Measurements from ENCODE around the gene LMAN1L. TPM values are rescaled to one million over a fixed set of nuclear protein-coding genes. Genes with fewer than 3 reads are reported as not detected.

Gene LMAN1L
- not detected in 5 replicates for total RNA-seq (2022; extraction: Qiagen RNA extraction; ENCODE audit: low read depth)

DNA sequence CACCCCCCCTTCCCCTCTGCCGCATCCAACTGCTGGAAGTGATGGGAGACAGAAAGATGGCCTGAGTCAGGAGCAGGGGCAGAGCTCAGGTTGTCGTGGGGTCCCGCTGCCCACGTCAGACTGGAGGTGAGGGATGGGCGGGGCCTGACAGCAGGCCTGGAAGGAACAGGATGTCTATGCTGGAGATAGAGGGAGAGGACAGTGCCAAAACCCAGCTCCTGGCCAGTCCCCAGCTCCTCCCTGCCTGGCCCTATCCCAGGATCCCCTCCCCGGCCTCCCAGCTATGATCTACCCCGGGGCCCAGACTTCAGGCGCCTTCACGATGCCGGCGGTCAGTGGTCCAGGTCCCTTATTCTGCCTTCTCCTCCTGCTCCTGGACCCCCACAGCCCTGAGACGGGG, at the start of gene LMAN1L:
Gene LMAN1L (plus strand): TSS at position 303 of the 400 bp plus-strand sequence. CDS start 20 bp downstream, at position 323.

DNA sequence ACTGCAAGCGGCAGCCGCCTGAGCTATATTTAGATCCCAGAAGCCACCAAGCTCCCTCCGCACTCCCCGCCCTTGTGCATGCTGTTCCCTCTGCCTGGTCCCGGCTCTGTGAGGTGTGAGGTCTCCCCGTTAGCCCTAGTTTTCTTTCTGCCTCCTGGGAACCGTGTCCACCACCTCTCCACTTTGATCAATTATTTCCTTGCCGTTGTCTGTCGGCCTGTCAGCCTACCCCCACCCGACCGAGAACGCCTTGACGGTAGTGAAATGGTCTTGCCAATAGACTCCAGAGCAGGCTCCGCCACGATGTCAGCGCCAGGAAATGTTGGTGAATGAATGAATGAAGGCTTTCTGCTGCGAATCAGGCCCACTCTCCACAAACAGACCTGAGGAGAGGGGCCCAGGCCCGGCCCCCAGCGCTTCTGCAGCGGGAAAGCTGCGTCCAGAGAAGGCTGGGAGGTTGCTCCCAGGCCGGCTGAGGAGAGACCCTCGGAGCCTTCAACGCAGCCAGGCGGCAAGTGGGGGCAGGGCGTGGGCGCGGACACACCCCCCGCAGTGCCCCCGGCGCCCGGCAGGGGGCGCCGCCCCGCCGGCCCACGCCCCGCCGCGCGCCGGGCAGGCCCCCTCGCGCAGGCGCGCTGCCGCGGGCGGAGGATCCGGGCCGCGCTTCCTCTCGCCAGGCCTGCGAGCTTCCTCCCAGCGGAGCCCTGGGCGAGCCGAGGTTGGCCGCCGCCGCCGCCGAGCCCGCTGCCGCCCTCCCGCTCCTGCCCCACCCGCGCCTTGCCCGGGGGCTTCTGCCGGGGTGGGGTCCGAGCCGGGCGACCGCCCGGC, 31.0 kb upstream of the LMAN1L start, which contains the start of gene CSK:
Gene CSK (plus strand): TSS at position 650 of the 828 bp plus-strand sequence. CDS start 16,218 bp downstream, outside the sequence.

DNA sequence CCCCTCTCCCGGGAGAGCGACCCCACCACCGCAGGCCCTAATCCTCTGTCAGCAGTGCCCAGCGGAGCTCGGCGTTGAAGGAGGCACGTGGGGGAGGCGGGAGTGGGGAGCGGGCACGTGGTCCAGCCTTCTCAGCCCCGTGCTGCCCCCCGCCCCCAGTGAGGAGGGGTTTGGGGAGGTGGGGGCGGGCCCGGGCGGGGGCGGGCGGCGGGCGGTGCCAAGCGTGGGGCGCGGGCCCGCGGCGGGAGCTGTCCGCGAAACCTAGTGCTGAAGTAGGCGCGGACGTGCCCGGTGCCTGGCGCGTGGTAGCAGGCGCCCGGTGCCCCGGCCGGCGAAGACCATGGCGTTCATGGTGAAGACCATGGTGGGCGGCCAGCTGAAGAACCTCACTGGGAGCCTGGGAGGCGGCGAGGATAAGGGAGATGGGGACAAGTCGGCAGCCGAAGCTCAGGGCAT, 13.8 kb downstream of the LMAN1L start, which contains the start of gene CPLX3:
Gene CPLX3 (plus strand): TSS at position 264 of the 456 bp plus-strand sequence. CDS start 77 bp downstream, at position 341.

DNA sequence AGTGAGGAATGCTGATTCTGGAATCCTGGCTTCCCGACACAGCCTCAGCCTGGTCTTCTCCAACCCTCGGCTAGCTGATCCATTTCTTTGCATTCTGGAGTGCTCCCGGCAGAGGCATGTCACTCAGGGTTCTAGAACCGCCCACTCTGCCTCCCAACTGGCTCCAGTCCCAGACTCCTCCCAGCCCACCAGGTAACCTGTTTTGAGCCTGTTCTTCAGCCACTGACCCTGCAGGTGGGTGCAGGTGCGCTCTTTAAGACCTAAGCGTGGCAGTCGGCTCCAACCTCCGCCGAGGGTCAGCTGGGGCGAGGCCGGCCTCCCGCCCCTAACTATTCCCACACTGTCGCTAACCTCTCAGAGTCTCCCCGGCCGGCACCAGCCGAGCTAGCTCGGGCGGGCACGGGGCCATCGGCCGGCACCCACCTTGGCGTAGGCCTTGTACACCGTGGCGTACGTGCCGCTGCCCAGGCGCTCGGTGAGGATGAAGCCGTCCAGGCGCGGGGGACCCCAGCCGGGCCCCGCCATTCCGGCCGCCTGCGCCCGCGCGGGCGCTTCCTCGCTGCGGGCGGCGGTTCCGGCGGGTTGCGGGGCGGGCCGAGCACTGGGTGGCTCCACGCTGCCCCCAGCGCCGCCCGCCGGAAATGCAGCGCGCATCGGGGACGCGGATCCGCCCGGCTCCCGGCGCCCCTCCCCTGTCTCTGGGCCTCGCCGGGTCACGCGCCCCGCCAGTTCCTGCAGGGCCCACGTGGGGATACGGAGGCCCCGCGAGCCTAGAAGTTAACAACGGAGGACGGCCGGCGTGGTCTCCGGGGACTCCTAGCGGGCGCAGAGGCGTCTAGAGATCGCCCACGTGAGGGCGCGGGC, 30.2 kb downstream of the LMAN1L start, which contains the start of gene ULK3:
Gene ULK3 (minus strand): TSS at position 576 of the 864 bp plus-strand sequence. CDS start 51 bp downstream, at position 525.

DNA sequence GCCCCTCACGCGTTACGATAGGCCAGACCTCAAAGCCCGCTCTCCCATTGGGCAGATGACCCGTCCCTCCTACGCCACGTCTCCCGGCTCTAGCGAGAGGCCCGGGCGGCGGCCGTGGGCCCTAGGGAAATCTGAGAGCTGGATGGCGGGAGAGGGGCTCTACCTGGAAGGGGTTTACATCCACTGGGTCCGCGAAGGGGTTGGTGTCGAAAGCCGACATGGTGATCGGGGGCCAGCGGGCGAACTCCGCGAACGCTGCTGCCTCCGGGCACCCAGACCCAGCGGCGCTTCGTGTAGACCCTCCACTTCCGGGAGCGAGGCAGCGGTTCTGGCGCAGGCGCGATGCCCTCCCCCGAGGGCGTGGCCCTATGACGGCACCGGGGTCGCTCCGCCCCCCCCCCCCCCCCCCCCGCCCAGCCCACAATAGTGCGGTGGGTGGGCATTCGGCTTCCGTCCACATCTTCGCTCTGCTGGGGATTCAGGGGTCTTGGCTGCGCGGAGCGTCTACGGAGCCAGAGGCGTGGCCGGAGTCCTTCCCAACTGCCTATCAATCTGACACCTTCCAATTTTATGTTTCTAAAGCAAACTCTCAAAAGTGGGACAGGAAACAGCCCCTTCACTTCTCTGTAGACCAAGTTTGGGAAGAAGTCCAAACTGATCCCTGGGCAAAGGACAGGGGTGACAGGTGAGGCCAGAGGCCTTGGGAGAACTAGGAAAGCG, 60.6 kb downstream of the LMAN1L start, which contains the start of gene SCAMP2:
Gene SCAMP2 (minus strand): TSS at position 330 of the 720 bp plus-strand sequence. CDS start 110 bp downstream, at position 220.

Other genes with a start within 250 kb of the LMAN1L start
- 35.2 to 40.6 TPM (median 36.7 TPM) in 5 replicates for gene CLK3, start 197.0 kb upstream of the LMAN1L start, total RNA-seq (2022; extraction: Qiagen RNA extraction; ENCODE audit: low read depth)
- gene EDC3, start 116.8 kb upstream of the LMAN1L start, total RNA-seq (2022; extraction: Qiagen RNA extraction; ENCODE audit: low read depth) = 17.9 to 22.5 TPM (median 20.1 TPM) in 5 replicates
- gene CYP1A1, start 87.3 kb upstream of the LMAN1L start, total RNA-seq (2022; extraction: Qiagen RNA extraction; ENCODE audit: low read depth) = 1.4 to 2.1 TPM (median 1.8 TPM) in 5 replicates
- gene CYP1A2, start 64.0 kb upstream of the LMAN1L start, total RNA-seq (2022; extraction: Qiagen RNA extraction; ENCODE audit: low read depth) = not detected in 5 replicates
- 47.1 to 73.2 TPM (median 65.0 TPM) in 5 replicates for gene CSK, start 30.8 kb upstream of the LMAN1L start, total RNA-seq (2022; extraction: Qiagen RNA extraction; ENCODE audit: low read depth)
- 0.07 TPM in 1 of 5 replicates, not detected in the others for gene CPLX3, start 13.8 kb downstream of the LMAN1L start, total RNA-seq (2022; extraction: Qiagen RNA extraction; ENCODE audit: low read depth)
- gene ULK3, start 30.3 kb downstream of the LMAN1L start, total RNA-seq (2022; extraction: Qiagen RNA extraction; ENCODE audit: low read depth) = 22.1 to 39.8 TPM (median 34.1 TPM) in 5 replicates
- gene SCAMP2, start 60.5 kb downstream of the LMAN1L start, total RNA-seq (2022; extraction: Qiagen RNA extraction; ENCODE audit: low read depth) = 48.5 to 73.4 TPM (median 68.1 TPM) in 5 replicates
- gene MPI, start 77.2 kb downstream of the LMAN1L start, total RNA-seq (2022; extraction: Qiagen RNA extraction; ENCODE audit: low read depth) = 28.1 to 34.6 TPM (median 31.0 TPM) in 5 replicates
- gene FAM219B, start 94.0 kb downstream of the LMAN1L start, total RNA-seq (2022; extraction: Qiagen RNA extraction; ENCODE audit: low read depth) = 30.5 to 42.8 TPM (median 38.0 TPM) in 5 replicates
- gene COX5A, start 125.2 kb downstream of the LMAN1L start, total RNA-seq (2022; extraction: Qiagen RNA extraction; ENCODE audit: low read depth) = 535 to 602 TPM (median 542 TPM) in 5 replicates
- gene RPP25, start 143.9 kb downstream of the LMAN1L start, total RNA-seq (2022; extraction: Qiagen RNA extraction; ENCODE audit: low read depth) = 20.2 to 29.5 TPM (median 28.6 TPM) in 5 replicates
- 9.3 to 13.3 TPM (median 11.7 TPM) in 5 replicates for gene SCAMP5, start 182.7 kb downstream of the LMAN1L start, total RNA-seq (2022; extraction: Qiagen RNA extraction; ENCODE audit: low read depth)
- 12.9 to 21.8 TPM (median 19.3 TPM) in 5 replicates for gene PPCDC, start 210.8 kb downstream of the LMAN1L start, total RNA-seq (2022; extraction: Qiagen RNA extraction; ENCODE audit: low read depth)

All from A549 treated with ZK216348 at 1 μM for 4 hours (cell line).